ENCODE data around the gene XXYLT1.

Gene XXYLT1

DNA sequence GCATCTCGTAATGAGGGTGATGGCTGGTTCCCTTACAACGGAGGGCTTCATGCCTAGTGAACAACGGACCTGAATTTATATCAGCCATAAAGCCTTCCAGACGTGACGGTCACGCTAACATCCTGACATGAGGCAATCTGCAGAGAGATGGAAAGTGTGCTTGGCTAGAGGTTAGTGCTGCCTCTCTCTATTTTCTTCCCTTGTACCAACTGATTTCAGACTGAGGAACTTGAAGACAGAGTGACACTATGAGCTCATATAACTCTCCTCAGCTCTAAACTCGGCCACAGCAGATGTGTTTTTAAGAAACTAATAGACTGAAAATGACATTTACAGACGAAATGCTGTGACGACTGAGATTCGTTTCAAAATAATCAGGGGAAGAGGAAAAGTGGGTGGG lies 122.4 kb downstream of the XXYLT1 start:
- DNase-seq, result no peak

DNA sequence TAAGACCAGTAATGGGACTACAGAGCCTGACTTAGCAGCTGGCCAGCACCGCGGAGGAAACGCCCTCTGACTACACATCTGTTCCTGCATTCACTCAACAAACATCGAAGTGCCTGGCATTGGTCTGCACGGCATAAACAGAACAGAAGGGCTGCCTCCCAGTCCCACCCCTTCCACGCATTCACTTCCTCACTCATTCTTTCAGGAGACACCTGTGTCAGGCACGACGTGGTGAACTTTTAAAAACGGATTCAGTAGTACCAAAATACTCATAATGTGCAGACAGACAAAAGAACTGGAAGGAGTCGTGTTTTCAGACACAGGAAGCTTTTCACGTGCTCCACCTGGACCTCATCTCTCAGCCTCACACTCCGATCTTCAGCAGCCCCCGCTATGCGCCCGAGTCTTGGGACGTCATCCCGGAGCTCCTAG lies 123.3 kb downstream of the XXYLT1 start:
- DNase-seq, result peak; percentile 55

DNA sequence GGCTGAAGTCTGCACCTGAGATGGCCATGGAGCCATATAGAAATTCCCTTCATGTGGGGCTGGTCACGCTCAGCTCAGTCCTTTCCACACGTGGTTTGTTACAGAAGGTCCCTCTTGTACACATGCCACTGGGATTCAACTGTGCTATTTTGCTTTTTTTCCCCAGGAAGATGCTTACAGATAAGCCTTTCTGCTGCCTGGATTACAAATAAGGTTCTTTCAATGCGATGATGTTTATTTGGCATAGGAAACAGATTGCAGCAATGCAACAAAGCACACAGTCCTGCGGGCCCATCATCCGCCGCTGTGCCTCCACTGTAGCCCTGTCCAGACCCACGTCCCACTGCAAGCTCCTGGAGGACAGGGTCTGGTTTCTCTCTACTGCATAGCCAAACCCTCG lies 124.8 kb downstream of the XXYLT1 start:
- no peak for DNase-seq

DNA sequence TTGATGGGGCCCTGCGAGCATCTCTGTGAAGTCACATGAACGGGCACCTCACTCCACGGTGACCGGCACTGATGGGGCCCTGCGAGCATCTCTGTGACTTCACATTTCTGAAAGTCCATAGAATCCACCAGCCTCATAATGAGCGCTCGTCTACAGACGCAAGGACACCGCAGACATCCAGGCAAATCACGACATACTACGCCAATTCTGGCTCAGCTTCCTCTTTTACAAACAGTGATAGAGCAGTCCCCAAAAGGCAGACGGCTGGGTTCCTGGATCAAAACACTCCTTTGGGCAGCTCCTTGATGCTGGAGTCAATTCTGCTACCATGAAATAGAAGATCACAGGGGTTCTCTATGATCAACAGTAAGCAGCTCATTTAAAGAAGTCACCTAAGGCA lies 125.4 kb downstream of the XXYLT1 start:
- DNase-seq, result no peak

DNA sequence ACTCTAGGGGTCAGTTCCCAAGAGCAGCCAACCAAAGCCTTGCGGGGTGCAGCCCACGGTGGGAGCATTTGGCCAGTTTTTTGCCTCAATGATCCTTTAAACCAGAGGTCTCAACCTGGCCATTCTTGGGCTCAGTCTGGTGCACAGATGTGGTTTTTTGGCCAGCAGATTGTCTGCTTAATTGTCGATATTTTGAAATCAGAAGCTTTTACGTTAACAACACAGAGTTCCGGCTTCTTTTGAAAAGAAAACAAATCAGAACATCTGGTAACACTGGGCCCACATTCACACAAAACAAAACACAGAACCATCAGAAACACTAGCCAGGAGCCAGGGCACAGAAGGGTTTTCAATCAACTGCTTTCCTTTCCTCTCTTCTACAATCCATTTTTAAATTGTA lies 127.7 kb downstream of the XXYLT1 start:
- no peak for DNase-seq

DNA sequence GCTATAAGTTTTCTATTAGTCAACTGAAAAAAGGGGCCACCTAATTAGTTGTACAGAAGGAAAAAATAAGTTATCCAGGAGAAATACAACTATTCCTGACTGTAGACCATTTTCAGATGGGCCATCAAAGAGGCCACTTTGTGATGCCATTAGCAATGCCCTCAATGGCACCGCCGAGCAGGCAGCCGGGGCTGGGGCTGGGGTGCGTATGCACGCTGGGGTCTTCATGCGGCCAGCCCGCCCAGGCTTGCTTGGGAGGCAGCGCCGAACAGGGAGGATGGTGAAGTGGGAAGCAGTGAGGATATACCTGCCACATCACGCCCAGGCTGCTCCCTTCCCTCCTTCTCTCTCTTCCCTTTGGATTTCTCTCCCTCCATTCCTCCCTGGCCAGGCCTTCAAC lies 128.4 kb downstream of the XXYLT1 start:
- no peak for DNase-seq

DNA sequence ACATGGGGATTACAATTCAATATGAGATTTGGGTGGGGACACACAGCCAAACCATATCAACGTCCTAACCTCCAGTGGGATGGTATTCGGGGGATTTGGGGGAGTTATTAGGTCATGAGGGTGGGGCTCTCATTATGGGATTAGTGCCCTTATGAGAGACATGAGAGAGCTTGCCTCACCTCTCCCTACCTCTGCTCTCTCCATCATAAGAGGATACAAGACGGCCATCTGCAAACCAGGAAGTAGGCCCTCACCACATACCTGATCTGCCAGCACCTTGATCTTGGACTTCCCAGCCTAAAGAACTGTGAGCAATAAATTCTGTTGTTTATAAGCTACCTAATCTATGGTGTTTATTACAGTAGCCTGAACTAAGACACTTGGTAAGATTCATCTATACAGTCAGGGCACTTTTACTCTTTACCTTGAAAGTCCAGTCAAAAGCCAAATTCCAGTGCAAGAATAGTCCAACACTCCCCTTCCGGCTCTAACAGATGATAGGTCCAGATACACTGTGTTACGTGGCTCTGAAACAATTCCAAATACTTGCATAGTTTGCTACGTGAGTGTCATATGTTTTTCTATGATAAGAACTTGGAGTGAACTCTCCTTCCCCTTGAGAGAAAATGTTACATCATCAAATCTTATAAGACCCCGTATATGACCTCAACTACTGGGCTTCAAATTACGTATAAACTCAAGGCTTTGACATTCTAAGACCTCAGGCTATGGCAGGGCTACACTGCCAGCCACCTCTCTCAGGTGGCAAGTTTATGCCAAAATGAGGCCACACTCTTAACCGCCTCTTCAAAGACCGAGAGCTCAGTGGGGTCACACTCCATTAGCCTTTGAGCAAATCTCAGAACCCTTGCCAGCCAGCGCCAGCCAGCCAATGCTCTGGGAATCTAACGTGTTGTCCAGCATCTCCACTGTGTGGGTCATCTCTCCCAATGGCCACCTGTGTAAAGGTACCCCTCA lies 129.9 kb downstream of the XXYLT1 start:
- no peak for DNase-seq

DNA sequence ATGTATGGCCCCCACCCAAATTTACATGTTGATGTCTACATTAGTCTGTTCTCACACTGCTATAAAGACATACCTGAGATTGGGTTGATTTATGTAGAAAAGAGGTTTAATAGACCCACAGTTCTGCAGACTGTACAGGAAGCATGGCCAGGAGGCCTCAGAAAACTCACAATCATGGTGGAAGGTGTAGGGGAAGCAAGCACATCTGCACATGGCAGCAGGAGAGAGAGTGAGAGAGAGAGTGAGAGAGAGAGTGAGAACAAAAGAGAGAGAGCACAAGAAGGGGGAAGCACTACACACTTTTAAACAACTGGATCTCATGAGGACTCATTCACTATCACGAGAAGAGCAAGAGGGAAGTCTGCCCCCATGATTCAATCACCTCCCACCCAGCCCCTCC lies 130.5 kb downstream of the XXYLT1 start:
- DNase-seq, result no peak

DNA sequence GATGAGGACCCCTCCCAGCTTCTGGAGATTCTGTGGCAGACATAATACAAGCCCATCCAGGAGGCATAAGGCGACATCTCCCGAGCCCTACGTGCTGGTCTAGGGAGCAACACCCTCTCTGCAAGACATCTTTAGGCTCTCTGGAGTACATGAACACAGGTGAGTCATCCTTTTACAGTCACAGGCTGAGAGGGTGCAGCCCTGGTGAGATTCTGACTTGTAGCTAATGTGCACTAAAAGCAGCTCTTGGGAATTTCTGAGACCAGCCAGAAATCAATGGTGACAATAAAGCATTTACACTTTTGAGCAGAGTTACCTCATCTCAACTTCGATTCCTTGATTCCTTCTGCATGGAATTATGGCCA lies 131.1 kb downstream of the XXYLT1 start:
- no peak for DNase-seq

DNA sequence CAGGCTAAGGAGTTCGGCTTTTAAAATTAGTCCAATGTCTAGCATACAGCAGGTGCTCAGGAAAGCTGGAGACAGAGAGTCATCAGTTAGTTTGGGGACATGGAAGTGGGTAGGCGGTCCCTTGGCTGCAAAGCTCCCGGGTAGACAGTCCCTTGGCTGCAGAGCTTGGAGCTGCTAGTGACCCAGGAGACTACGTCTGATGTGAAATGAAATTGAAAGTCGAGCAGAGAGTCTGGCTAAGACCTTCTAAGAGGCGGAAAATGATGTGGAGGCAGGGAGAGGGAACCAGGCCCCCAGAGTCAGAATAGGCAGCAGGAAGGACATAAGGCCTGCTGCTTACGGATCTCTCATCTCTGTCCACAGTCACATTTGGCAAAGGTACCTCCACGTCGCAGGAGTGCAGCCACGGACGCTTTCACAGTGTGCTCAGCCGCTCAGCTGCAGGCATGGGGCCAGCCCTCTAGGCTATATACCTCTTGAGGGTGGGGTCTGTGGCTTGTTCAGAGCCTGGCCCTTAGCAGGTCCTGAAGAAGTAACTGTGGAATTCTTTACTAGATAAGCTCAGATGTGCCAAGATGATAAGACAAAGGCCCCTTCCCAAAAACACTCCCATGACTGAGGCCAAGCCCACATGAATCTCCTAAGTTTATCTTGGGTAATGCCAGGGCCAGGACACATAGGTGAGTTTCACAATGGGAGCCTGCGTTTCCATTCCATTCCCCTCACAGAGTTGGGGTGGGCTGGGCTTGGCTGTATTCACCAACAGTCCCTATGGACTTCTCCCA lies 131.7 kb downstream of the XXYLT1 start:
- DNase-seq, result no peak

DNA sequence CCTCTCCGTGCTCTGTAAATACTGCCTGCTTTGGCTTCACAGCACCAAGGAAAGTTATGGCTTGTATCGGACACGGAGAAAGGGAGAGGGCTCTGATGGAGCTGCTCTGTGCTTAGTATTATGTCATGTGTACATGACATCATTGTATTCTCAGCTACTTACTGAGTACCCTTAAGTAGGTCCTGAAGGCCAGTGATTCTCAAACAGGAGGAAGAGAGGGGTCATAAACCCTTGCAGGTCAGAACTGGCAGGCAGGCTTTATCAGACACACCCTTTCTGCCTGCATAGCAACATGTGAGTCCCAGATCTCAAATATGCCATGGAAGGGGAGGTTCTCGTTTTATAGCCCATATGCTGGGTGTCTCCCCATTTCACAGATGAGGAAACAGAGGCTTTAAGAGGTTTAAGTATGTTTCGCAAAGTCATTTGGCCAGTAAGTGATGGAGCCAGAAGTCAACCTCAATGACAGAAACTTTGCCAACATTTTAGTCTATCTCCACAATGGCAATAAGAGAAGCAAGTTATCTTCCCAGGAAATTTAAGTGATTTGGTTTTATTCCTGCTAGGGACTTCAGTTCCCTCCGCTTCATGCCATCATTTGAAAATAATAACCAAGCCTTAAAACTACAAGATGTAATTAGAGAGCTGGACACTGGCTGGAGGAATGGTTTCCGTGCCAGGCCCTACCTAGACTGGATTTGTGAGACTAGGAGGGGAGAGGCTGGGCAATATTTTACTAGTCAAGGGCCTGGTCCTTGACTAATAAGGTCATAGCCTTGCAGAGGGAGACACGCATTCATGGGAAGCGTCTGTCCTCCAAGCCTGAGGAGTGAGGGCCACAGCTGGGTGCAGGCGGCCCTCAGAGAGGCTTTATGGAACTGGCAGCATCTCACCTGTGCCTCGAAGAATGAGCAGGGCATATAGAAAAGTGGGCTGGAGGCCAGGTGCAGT lies 133.0 kb downstream of the XXYLT1 start:
- no peak for DNase-seq

DNA sequence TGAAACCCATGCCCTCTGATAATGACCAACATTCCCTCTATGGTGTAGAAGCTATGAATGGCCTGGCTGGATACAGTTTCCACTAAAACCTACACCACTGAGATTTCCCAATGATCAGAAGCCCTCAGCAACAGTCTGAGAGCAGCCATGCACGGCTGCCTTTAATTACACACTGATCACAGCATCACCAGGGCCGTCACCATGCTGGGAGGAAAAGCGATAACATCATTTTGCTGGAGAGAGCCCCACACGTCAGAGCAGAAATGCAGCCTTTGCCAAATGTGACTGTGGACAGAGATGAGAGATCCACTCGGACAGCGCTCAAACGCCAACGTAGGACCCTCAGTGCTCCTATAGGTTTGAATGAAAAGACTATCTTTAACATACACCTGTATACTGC lies 135.0 kb downstream of the XXYLT1 start:
- no peak for DNase-seq

DNA sequence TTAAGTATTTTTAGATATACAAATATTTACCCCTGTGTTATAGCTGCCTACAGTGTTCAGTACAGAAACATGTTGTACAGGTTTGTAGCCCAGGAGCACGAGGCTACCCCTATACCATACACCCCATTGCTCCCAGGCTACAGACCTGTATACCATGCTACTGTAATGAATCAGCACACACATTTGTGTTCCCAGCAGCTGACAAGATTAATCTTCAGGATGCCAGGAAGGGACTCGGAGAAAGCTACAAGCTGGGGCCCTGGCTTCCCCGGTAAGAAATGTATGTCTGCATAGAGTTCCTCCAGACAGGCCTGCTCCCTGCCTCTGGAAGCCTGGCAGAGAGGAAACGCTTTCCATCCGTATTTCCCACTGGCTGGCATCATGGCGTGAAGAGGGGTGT lies 136.5 kb downstream of the XXYLT1 start:
- DNase-seq, result no peak

DNA sequence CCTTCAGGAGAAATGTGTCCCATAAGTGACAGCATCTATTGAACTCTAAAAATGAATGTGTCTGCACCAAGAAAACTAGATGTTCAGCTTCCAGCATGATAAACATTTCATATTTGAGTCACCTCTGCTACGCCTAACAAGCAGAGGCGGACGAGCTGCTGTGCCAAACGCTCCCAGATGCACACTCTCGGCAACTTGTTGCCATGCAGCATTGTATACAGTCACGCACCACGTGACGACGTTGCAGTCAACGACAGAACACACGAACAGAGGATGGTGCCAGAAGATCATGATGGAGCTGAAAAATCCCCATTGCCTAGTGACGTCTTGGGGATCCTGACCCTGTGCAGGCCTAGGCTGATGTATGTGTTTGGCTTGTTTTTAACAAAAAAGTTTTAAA lies 137.5 kb downstream of the XXYLT1 start:
- DNase-seq, result peak; percentile 74

DNA sequence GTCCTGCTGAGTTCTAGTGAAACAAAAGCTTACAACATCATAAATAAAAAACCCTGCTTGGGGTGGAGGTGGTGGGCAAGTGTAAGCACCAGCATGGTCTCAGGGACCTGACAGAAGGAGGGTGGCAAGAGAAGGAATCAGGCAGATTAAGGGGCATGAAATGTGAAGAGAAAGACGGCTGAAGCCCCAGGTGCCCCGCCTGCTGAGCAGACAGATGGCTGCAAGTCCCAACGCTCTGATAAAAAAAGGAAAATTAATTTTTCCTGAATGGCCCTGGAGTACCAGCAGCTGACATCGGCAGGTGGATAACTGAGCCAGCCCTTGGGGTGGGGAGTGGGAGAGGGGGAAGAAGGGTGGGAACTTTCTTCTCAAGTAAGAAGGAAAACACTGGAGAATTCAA lies 137.9 kb downstream of the XXYLT1 start:
- no peak for DNase-seq

DNA sequence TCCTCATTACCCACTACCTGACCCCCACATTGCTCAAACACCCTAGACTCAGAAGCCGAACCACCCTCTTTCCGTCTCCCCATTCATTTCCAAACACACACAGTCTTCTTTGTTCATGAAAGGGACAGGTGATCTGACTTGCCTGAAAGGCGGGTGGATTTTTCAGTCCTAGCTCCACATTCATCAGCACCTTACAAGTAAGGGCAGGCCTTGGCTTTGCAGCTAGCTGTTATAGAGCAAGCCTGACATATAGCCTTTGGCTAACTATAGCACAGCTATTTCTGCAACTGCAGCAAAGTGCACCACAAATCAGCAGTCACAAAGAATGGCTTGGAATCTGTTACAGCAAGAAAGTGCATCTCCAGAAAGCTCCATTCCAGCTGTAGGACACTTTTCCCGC lies 139.8 kb downstream of the XXYLT1 start:
- no peak for DNase-seq

DNA sequence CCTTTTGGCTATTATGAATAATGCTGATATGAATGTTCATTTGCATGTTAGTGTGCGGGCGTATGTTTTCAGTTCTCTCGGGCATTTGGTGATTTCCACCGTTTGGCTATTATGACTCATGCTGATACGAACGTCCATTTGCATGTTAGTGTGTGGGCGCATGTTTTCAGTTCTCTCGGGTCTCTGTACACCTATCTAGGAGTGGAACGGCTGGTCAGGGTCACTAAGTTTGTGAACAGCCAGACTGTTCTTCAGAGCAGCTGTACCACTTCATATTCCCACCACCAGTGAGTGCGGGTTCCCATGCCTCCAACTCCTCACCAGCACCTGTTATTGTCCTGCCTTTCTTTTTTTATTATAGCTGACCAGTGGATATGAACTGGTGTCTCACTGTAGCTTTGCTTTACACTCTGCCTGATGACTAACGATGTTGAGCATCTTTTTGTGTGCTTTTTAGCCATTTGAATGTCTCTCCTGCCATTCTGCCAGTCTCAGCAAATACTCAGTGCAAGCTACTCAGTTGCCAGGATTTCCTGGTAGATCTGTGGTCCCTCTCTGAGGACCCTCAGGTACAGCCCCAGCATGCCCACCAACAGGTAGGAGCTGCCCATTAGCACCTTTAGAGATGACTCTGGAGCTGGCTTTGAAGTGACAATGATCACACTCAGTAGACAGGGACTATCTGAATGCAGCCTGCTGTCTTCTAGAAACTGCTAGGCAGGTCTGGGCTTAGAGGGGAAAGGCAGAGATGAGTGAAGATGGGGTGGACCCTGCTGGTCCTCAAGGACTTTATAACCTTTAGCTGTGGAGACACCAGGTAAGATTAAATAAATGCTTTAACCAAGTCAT lies 141.1 kb downstream of the XXYLT1 start:
- DNase-seq, result no peak

DNA sequence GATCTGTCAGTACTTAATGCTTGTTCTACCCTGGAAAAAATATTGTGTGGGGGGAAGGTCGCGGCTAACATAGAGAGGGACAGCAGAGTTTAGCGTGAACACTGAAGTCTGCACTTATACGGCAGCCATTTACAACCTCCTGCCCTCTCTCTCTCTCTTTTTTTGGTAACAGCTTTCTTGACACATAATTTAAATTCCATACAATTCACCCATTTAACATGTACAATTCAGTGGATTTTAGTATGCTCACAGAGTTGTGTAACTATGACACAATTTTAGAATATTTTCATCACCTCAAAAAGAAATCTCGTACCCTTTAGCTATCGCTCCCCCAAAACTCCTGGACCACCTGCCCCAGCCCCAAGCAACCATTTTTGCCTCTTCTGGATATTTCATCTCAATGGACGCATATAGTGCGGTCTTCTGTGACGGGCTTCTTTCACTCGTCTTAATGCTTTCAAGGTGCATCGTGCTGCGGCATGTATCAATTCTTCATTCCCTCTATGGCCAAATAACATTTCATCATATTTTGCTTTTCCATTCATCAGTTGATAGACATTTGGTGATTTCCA lies 141.8 kb downstream of the XXYLT1 start:
- no peak for DNase-seq

DNA sequence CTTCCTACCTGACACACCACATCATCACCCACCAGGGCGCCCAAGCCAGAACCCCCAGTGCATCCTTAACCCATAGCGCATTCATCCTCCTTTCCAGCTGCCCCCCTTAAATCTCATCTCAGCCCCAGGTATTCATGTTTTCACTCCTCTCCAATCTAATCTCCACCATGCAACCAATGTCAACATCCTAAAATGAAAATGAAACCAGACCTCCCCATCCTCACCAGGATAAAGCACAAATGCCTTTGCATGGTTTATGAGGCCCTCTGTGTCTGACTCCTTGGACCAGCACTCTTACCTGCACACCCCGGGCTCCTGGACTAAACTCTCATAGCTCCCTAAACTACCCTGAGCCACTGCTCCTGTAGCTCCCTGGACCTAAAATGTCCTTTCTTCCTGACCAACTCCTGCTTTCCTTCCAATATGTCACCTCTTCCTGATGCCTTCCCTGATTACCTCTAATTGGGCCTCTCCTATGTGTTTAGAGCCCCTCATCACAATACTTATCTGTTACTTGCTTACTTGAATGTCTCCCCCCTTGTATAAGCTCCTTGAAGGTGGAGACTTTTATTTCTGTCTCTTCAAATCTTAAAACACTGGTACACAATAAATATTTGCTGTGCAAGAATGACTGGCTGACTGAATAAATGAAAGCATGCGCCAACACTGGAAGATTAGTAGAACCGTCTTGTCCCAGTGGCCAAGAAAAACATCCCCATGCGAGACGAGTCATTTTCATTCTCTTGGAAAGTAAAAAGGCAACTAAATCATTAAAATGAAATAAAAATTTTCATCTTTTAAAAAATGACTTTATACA lies 142.5 kb downstream of the XXYLT1 start:
- no peak for DNase-seq

DNA sequence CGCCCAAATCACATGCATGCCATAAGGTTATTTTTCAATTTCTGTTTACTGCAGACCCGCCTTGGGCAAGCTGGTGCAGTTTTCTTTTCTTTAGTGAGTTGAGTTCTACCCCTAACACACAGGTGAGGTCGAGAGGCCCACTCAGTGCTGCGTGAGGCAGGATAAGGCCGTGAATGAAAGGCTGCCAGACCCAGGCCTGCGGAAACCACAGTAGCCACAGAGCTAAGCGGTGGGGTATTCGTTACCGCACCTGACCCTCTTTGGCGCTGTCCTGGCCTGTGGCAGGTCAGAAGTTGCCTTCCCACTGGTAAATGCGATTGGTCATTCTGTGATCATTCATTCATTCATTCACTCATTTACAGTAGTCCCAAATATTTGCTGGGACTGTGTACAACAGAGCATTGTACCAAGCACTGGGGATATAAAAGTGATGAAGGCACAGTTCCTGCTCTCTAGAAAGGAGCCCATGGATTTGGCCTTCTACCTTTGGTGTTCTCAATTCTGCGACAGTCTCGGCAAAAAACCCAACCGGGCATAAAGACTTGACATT lies 144.8 kb downstream of the XXYLT1 start:
- no peak for DNase-seq
